Measurements from ENCODE around the gene SH2D6.

Gene SH2D6

GRCh38 chr2:85420536-85421259 lies 2.2 kb downstream of the SH2D6 start:
- in situ Hi-C loops (cut with MboI; ENCODE audit: low sequenced_read_pairs): loop anchor here (25.0 kb wide), 1 partner anchor 392 kb away; no protein-coding TSS in a partner anchor

- in situ Hi-C loops (cut with MboI; ENCODE audit: low sequenced_read_pairs): loop anchor here (25.0 kb wide), 1 partner anchor 391 kb away; no protein-coding TSS in a partner anchor
Measured at GRCh38 chr2:85421260-85422071, 3.0 kb downstream of the SH2D6 start.

GRCh38 chr2:85422072-85422457 lies 3.6 kb downstream of the SH2D6 start:
- in situ Hi-C loops (cut with MboI; ENCODE audit: low sequenced_read_pairs): loop anchor here (25.0 kb wide), 1 partner anchor 390 kb away; no protein-coding TSS in a partner anchor

GRCh38 chr2:85423525-85423924 lies 5.0 kb downstream of the SH2D6 start:
- in situ Hi-C loops (cut with MboI; ENCODE audit: low sequenced_read_pairs): loop anchor here (25.0 kb wide), 1 partner anchor 389 kb away; no protein-coding TSS in a partner anchor

GRCh38 chr2:85425588-85425987 lies 7.1 kb downstream of the SH2D6 start:
- in situ Hi-C loops (cut with MboI; ENCODE audit: low sequenced_read_pairs): no loop called here

- in situ Hi-C loops (cut with MboI; ENCODE audit: low sequenced_read_pairs): no loop called here
Measured at GRCh38 chr2:85427300-85427835, 8.9 kb downstream of the SH2D6 start.

- in situ Hi-C loops (cut with MboI; ENCODE audit: low sequenced_read_pairs): no loop called here
Measured at GRCh38 chr2:85428343-85428881, 9.9 kb downstream of the SH2D6 start.

GRCh38 chr2:85429213-85429923 lies 10.9 kb downstream of the SH2D6 start:
- in situ Hi-C loops (cut with MboI; ENCODE audit: low sequenced_read_pairs): no loop called here

- in situ Hi-C loops (cut with MboI; ENCODE audit: low sequenced_read_pairs): no loop called here
Measured at GRCh38 chr2:85429924-85430289, 11.4 kb downstream of the SH2D6 start.

GRCh38 chr2:85430752-85431569 lies 12.4 kb downstream of the SH2D6 start:
- in situ Hi-C loops (cut with MboI; ENCODE audit: low sequenced_read_pairs): no loop called here

- in situ Hi-C loops (cut with MboI; ENCODE audit: low sequenced_read_pairs): no loop called here
Measured at GRCh38 chr2:85431570-85432205, 13.2 kb downstream of the SH2D6 start.

- in situ Hi-C loops (cut with MboI; ENCODE audit: low sequenced_read_pairs): no loop called here
Measured at GRCh38 chr2:85433511-85434089, 15.1 kb downstream of the SH2D6 start.

- in situ Hi-C loops (cut with MboI; ENCODE audit: low sequenced_read_pairs): no loop called here
Measured at GRCh38 chr2:85434696-85435095, 16.2 kb downstream of the SH2D6 start.

- in situ Hi-C loops (cut with MboI; ENCODE audit: low sequenced_read_pairs): no loop called here
Measured at GRCh38 chr2:85435220-85435958, 16.9 kb downstream of the SH2D6 start.

- in situ Hi-C loops (cut with MboI; ENCODE audit: low sequenced_read_pairs): no loop called here
Measured at GRCh38 chr2:85435981-85436835, 17.7 kb downstream of the SH2D6 start.

GRCh38 chr2:85436836-85437487 lies 18.4 kb downstream of the SH2D6 start:
- in situ Hi-C loops (cut with MboI; ENCODE audit: low sequenced_read_pairs): no loop called here
